Measurements from ENCODE around the gene FAAP100.

Gene FAAP100

DNA sequence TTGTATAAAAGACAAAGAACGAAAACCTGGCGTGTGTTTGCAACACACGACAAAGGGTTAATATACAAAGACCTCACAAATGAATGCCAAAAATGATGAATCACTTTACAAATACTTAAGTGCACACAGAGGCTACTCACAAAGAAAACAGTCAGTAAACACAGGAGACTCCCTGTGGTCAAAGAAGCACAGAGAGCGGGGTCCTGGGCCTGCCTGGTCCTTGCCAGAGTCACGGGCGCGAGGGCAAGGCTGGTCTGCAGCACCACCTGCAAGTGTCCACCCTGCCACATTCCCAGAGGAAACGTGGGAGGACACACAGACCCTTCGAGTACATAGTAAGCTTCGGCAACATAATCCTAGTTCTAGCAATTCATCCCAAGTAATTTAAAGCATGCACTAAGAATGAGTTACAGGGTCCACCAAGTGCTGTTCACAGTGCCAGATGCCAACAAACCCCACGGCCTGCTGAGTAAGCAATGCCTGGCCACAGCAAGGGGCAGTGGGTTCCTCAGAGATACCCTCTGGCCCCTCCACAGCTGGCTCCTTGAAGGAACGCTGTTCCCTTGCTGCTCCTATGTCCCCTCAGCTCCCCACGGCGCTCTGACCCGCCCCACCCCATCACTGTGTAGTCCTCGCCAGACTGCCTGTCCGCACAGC is 24.6 kb upstream of the FAAP100 start:
- no peak for DNase-seq

DNA sequence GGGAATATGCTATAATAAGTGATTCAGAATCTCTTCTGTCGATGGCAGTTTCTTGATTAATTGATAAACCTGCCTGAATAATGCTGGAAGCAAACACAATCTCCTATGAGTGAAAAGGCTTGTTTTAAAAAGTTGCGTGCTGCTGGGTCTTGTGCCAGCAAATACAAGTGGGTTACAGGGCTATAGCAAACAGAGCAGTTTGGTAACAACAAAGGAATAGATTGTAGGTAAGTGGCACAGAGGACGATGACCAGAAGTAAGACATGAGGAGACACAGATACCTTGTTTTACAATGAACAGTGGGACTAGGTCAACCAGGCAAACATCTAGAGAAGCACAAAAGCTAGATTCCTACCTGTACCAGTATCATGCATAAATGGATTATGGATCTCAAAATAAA is 23.7 kb upstream of the FAAP100 start:
- DNase-seq = no peak

DNA sequence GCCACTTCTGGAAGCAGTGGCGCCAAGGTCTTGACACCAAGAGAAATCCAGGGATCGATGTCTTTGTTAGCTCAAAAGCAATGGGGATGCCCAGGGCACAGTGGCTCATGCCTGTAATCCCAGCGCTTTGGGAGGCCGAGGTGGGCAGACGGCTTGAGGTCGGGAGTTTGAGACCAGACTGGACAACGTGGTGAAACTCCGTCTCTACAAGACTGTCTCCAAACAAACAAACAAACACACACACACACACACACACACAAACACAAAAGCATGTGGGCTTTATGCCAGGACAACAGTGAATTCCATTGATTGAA is 22.4 kb upstream of the FAAP100 start:
- no peak for DNase-seq

DNA sequence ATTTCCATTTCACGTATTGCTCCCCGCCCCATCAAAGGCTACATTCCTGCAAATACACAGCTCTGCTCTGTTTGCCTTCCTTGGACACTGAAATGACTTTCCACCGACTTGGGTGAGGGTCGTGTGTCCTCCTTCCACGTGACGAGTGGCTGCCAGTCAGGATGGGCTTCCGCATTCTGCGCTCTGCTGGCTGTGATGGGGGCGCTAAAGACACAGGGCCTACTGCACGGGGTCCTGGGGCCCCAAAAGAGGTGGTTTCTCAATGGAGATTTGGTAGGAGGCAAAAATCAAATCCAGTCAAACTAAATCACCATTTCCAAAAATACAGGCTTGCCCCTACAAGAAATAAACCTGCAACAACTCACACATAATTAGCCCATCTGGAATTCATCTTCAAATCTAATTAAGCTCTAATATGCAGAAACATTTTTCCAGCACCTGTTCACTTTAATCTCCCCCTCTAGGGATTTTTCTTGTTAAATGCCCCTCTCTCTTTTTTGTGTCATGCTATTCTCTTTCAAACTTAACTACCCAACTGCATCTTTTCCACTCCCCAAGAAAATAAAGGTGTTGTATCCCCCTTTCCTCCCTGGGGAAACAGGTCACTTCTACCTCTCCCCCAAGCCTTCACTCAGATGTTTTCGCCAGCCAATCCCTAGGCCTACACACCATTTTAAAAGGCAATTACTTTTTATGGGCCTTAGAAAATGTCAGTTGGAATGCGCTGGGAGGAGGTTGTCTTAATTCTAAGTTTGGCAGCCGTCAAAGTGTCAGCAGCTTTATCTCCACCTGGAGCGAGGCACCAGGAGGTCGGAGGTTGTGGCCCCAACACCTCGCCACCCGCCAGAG is 21.9 kb upstream of the FAAP100 start:
- no peak for DNase-seq

DNA sequence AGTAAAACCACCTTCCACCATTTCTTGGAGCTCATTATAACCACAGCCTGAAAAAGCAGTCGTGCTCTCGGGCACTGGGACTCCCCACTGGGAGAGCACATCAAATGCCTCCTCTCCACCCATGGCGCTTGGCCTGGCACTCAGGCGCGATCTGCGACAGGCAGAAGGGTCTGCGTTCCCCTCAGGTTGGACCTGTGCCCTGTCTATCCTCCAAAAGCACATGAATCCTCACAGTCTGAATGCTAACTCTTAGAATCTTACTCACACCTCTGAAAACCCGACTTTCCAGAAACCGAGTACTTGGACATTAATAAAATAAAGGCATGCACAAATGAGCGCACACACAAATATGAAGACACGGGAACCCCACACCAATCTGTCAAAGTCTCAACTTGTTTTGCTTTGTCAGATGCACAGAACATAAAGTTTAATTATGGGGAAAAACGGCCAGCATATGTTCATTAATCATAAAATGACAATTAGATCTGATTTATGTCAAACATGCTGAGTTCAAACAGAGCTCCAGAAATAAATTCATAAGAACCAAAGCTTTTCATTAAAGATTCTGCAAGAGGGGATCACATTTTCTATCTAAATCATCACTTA is 20.5 kb upstream of the FAAP100 start:
- no peak for DNase-seq

DNA sequence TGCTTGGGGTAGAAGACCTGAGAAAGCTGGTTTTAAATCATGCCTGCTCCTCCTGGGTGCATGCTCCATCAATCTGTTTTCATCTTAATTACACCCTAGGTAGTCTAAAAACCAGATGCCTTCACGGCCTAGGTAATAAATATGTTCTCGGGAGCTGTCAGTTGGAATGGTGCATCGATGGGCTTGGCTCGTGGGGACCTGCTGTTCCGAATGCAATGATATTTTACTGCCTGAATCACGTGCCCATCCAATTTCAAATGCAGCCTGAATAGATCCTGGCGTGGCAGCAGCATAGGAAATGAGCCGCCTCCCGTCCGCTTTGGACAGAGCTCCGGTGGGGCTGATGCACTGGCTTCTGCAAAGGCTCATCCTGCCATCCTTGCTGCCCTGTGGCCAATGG is 18.8 kb upstream of the FAAP100 start:
- no peak for DNase-seq

DNA sequence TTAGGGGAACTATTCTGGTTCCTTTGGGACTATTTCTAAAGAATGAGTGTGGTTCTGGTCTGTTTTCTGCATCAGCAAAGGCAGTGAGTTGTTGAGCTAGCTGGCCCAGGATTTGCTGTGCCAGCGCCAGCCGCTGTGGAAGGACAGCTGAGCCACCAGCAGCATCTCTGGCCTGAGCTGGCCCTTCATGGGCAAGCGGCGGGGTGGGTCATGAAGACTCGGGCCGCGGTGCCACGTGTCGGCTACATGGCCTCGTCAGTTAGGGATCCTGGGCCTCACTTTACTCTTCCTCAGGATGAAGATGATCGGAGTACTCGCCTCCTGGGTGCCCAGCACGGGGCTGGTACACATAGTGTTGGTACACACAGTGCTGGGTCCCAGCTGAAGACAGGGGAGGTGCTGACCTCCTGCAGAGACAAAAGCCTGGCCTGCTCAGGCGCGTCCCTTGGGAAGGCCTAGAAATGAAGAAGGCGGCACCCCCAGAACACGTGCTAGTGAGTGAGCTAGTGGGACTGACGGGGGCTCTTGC is 17.9 kb upstream of the FAAP100 start:
- DNase-seq = no peak

DNA sequence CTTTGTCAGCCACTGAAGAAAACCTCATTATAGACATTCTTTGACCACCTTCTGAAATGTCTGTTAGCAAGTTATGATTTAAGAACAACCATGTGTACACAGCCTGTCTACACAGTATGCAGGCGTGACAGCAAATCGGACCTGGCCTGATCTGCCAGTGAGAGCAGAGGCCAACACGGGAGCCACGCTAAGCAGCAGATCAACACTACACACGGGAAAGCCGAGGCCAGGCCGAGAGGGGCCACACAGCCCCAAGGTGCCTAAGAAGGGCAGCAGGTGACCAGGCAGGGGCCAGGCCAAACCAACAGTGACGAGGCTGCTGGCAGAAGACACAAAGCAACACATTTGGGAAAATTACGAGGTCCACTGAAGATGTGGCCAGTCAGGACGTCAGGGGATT is 16.3 kb upstream of the FAAP100 start:
- DNase-seq = no peak

DNA sequence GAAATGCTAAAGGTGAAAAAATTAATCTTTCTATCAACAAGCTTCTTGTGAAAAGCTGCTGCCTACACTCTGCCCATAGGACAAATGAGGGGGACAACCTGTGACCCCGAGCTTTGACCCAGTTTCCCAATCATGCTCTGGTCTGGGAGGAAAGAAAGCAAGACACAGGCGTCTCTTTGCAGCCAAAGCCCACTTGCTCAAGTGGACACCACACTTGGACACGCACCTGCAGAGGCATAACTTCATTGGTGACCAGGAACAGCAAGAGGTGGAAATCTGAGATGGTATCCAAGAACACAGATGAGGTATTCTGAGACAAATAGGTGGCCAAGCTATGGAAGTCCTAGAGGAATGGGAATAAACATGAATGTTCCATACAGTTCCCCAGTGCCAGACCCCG is 15.0 kb upstream of the FAAP100 start:
- DNase-seq = no peak

DNA sequence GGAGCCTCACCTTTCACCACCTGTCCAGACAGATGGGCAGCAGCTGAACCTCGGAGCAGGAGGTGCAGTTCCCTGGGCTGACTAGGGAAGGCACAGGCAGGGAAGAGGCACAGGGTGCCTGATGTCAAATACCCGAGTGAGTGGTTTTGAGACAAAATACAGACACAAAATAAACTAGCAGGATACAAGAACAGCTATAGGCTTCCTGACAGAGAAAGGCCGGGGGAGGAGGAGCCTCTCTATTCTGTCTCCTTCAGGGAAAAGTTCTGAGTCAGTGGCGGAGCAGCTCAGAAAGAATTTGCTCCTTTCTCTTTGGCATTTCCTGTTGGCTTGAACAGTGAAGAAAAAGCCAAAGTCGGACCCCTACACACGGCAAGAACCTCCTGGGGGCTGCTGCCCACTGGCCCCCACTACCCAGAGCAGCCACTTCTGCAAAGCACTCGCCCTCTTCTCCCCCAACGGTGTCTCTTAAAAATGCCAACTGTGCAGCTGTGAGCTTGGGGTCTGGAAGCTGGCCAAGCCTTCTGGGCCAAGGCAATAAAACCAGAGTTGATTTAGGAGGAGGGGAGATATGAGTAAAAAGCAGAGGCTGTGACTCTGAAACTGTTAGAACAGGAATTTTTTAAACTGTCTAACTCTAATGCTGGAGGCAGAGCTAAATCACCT is 14.4 kb upstream of the FAAP100 start:
- no peak for DNase-seq

DNA sequence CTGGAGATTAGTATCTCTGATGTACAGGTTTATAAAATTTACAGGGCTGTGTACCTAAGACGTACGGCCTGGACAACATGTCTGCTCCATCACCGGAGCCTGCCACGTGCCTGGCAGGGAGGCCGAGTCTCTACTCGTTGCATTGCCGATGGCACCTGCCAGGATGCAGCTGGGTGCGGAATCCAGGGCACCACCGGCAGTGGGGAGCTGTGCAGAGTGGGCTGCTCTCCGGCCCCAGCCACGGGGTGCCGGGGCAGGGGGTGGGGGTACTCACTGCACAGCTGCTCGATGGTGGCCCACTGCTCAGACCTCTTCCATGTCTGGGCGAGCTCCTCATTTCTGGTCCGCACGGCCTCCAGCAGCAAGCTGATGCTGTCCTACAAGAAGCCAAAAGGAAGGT is 13.1 kb upstream of the FAAP100 start:
- DNase-seq = no peak

DNA sequence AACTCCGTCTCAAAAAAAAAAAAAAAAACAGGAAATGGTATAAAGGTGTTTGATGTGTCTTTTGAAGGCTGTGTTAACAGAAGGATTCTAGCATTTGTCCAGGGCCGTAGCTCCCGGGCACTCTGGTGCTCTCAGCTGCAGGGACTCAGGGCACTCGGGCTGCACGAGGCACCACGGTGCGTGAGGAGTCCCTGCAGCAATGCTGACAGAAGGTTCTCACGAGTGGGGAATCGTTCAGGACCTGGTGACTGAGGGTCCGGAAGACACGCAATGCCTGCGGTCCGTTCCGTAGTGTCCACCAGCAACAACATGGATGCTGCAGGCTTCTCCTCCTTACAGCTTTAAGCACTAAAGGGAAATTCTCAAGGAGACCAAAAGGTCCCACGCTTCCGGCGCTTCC is 12.6 kb upstream of the FAAP100 start:
- DNase-seq = no peak

DNA sequence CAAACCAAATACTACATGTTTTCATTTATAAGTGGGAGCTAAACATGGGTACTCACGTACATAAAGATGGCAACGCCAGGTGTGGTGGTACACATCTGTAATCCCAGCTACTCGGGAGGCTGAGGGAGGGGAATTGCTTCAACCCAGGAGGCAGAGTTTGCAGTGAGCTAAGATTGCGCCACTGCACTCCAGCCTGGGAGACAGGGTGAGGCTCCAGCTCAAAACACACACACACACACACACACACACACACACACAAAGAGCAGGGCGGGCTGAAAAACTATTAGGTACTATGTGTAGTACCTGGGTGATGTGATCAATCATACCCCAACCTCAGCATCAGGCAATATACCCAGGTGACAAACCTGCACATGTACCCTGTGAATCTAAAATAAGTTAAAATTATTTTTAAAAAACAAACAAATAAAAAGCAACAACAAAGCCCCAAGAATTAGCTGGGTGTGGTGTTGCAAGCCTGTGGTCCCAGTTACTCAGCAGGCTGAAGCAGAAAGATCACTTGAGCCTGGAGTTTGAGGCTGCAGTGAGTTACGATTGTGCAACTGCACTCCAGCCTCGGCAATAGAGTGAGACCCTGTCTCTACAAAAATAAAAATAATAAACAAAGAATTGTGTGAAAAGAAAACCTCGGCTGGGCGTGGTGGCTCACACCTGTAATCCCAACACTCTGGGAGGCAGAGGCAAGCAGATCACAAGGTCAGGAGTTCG is 11.9 kb upstream of the FAAP100 start:
- DNase-seq = no peak

DNA sequence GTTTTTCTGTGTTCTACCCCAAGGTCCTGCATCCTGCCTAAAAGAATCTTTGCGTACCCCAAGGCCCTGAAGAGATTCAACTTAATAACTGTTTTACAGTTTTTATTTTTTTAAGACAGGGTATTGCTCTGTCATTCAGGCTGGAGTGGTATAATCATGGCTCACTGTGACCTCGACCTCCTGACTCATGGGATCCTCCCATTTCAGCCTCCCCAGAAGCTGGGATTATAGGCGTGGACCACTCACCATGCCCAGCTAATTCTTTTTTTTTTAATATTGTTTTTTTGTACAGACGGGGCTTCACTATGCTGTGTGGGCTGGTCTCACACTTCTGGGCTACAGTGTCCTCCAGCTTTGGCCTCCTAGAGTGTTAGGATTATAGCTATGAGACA is 9.3 kb upstream of the FAAP100 start:
- no peak for DNase-seq

DNA sequence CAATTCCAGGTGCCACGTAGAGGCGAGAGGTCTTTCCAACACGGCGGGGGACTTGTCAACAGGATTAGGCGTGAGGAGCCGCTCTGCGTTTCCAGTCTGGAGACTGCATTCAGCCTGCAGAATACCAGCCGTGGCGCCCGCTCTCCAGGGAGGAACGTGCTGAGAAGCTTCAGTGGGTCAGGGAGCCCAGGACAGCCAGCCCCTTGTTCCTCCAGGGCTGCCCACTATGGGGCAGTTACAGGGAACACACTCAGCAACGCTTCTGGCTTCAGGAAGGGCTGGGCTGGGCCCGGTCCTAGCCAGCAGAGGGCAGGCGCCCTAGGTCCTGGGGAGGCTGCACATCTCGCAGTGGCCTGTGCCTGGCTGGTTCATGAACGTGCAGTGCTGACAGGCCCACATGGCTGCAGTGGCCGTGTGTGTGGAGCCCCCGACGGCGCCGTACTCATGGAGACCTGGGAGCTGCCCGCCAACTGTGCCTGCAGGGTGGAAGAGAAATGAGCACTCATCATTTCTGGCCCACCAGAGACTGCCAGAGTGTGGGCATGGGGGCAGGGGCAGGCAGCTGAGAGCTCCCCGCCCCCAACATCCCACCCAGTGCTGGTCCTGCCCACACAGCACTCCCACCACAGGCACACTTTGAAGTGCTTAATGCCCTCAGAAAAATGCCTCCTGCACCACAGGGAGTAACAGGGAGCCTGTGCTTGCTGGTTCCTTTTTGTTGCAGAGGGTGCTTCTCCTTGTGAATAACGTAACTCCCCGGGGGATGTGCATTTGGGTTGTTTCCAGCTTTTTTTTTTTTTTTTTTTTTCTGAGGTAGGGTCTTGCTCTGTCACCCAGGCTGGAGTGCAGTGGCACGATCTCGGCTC is 7.0 kb upstream of the FAAP100 start:
- DNase-seq = no peak

DNA sequence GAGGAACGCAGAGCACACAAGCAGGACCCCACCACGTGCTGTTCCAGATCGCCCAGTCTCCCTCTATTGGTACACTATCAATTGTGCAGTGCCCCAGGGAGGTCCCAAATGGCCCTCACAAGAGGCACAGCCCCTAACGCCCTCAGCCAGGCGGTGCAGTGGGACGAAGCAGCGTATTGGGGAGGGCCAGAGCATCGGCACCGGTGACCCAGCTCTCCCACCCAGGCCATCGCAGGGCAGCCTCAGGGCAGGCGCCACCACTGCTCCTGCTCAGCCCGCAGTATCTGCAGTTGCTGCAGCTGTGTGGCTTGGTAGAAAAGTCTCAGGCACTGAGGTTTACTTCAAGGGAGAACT is 5.9 kb upstream of the FAAP100 start:
- DNase-seq = no peak

DNA sequence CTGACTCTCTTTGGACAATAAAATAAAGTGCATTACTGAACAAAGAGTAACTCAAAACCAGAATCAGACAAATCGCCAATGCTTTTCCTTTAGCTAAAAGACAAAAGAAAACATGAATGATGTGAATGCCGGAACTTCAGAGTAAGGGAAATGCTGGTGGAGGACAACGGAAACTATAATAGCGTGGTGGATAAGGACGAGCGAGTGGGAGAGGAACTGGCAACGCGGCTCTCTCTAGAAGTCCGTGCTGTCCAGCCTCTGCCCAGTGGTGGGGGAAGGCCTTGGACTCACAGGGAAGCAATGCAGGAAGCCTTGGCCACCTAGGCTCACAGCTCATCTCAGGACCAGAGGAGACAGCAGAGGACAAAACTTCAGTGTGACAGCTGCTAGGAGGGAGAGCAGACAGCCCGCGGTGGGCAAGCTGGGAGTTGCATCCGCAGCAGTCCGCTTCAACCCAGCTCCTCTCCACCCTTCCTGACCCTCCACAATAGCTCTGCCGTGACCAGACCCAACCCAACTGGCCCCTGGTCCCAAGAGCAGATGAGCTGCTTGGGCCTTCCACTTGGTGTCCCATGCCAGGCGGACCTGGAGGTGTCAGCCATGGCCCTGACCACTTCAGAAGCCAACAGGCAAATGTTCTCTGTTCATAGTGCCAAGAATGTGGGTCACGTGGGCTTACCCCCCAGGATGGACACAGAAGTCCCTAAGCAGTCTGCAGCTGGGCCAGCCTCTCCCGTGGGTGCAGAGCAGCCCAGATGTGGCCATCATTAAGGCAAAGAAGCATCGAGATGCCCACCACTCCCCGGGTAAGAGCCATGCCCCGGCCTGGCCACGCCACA is 5.3 kb upstream of the FAAP100 start:
- no peak for DNase-seq

DNA sequence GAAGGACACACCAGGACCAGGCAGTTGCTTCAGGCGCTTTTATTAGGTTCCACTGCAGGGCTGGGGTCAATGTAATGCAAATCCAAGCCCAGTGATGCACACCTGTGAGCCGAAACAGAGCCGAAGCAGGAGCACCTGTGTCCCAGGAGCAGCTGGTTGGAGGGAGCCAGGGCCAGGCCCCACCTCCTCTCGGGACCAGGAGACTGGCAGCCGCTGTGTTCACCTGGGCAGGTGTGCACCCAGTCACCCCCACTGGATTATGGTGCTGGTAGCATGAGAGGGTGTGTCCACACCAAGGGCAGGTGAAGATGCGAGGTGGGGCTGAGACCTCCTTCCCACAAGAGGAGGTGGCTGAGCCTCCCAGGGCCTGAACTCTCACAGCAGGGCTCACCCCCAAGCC is 4.7 kb upstream of the FAAP100 start:
- no peak for DNase-seq

DNA sequence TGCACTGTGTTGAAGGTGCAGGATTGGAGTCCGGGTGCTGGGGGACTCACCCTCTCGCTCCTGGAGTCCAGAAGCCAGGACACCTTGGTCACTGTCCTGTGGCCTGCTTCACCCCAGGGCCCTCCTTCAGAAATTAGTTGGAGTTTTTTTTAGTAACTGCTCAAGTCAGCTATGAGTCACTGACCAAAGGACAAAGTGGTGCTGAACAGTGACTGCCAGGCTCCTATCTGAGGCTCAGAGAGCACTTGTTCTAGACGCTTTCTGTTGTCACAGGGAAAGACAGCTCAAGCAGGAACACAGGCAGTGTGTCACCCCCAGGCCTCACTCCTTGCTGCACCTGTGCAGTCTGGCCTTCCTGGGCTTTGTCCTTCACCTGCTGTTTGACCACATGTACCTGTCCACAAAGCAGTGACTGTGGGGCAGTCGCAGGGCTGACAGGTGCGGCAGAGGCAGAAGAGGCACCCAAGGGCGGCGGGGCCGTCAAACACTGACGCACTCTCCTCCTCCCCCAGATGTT is 4.1 kb upstream of the FAAP100 start:
- no peak for DNase-seq

DNA sequence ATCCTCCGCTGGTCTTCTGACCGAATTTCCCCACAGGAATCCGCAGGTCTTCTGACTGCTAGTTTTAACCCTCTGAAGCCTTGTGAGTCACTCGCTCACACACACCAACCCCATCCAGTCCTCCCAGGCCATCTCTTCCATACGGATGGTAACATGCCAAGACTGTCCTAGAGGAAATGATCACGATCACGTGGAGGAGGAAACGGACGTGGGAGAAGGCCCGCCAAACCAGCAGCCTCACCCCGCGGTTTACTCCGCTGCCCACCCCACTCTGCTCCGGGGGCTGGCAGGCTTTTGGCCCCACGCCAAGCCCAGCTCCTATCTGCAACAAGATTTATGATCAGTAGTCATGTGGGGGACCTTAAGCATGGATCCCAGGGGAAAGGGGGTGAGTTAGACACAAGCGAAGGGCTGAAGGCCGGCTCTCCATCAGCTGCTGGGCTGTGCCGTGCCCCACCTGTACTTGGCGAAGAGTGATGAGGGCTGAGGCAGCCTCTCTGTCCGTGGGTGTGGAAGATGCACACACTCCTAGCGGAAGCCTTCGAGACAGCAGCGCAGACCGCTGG is 1.5 kb upstream of the FAAP100 start:
- DNase-seq = peak in 1 of 5 donors; percentile 8
